Stimulated activated CD4-positive, alpha-beta T cell treated with anti-CD3 and anti-CD28 coated beads, Interleukin-12 subunit alpha, Interleukin-12 subunit beta, amount 100 ng/mL, for 48 hours (primary cell): ENCODE measurements around the gene NTM.

Experiments used
- DNase-seq, 3 donors: peaks; one replicate each; pipeline ENCODE4 v3.0.0-alpha.2; 2020; ENCODE audit warnings: low read depth in 2 of 3, low spot score in 1 of 3

The NTM gene

DNA sequence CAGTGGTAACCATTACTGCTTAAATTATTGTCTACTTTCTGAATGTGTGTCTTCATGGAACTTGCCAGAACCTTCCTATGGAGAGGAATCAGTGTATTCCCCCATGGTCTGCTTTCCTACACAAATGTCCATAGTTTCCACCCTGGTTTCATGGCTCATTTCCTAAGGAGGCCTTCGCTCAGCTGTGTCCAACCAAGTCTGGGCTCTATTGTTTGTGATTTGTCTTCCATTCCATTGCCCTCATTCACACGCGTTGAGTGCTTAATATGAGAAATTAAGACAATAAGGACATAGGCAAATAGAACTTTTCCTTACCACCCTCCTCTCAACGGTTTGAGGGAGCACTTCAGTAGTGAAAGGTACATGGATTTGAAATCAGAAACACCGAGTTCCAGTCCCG, 510.6 kb downstream of the NTM start:
- DNase-seq = no peak

DNA sequence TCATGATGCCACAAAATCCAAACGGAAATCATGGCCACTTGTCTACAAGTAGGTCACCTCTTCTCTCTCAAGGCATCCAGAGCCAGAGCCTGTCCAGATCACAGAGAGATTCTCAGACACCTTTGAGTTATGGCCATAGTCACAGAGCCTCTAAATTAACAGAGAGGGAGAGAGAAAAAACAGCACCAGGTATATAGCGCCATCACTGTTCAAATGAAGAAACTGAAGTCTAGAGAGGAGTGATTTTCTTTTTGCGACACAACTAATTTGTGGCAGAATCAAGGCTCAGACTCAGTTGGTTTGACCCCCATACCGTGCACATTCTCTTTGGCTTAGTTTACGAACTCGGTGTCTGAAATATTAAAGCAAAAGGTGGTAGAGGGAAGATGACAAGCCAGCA, 512.9 kb downstream of the NTM start:
- DNase-seq = no peak

DNA sequence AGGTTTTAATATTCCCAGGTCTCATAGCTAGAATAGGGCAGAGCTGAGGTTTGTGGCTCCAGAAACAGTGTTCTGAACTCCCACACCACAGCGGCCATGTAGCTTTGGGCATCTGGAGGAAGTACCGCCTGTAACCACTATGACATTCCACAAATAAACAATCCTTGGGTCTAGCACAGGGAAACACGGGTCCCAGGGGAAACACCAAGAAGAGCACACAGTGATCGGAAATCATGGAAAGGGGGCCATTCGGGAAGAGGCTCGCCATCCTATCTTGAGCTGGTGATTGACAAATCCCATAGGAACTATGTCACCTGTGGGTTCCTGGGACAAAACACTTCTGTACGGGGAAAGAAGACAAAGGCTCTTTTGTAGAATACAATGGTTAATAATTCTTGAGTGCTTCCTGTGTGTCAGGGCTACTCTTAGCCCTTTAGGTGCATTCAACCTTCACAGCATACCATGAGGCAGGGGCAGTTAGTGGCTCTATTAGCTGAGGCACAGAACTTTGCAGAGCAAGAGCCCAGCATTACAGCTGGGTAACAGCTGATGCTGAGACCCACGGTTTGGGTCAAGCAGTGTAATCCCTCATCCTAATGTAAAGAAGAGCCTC, 514.2 kb downstream of the NTM start:
- no peak for DNase-seq

DNA sequence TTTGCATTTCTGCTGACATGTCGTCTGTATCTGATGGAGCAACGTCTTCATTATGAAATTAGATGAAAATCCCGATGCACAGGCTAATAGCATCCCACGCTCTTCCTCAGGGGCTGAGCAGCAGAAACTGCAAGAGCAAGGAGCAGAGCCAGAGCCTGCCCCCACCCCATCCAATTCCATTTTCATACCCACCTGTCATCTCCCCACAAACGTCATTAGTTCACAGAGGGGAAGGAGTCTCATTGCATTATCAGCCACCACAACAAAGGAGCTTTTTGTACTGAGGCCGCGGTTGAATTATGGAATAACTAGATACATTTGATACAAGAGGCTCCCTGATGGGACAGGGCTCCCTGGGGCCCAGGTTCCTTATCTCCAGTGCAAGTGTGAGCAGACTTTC, 515.0 kb downstream of the NTM start:
- DNase-seq = no peak

DNA sequence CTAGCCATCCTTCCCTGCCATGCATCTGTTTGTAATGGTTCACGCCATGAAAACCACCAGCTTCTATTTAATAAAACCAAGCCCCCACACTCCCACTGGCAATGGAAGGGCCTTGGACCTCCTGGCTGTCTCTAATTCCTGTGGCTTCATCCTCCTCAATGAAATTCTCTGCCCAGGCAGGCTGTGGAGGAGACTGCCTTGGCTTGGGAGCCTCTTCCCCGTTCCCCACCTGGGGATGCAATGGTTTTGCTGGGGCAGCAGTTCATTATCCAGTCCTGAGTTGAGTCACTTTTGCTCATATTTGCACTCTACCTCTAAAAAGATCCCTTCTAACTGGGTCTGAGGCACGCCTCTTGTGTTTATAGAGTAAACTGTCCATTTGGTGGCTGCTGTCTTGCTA, 515.8 kb downstream of the NTM start:
- no peak for DNase-seq

DNA sequence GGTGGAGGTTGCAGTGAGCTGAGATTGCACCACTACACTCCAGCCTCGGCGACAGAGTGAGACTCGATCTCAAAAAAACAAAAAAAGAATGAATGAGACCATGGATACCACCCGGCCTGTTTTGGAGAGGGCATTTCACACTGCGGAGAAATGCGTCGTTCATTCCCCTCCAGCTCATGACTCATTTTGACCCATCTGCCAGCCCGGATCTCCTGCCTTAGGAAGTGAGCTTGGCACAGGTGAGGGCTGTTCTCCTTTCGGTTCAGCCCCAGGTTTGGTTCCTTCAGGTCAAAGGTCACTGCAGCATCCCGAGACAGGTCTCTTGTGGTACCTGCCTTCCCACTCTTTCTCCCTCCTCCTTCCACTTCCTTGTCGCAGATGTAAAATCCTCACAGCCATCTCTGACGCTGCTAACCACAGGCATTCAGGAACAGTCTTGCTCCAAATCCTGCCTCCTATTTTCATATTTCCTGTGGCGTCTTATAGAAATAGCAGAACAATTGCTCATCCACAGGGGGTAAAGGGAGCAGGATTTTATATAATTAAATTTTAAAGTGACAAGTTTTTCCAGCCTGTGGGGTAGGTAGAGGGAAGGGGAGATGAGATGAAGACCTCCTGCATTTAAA, 517.9 kb downstream of the NTM start:
- DNase-seq = no peak

DNA sequence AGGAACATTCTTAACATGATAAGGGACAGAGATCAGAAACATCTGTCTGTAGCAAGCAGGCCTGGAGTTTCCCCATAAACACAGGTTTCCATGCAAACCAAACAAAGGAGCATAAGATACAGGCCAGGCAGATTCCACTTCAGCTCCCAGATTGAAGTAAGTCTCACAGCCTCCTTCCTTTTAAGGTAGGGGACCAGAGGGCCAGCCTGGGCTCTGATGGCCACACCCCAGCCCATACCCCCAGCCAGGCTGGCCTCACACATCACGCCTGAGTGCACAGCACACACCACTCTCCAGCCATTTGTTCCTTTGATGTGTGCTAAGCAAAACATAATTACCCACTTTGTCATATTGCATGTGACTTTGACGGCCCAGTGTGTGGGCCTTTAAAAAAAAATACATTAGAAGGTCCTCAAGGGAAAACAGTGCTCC, 518.7 kb downstream of the NTM start:
- no peak for DNase-seq

DNA sequence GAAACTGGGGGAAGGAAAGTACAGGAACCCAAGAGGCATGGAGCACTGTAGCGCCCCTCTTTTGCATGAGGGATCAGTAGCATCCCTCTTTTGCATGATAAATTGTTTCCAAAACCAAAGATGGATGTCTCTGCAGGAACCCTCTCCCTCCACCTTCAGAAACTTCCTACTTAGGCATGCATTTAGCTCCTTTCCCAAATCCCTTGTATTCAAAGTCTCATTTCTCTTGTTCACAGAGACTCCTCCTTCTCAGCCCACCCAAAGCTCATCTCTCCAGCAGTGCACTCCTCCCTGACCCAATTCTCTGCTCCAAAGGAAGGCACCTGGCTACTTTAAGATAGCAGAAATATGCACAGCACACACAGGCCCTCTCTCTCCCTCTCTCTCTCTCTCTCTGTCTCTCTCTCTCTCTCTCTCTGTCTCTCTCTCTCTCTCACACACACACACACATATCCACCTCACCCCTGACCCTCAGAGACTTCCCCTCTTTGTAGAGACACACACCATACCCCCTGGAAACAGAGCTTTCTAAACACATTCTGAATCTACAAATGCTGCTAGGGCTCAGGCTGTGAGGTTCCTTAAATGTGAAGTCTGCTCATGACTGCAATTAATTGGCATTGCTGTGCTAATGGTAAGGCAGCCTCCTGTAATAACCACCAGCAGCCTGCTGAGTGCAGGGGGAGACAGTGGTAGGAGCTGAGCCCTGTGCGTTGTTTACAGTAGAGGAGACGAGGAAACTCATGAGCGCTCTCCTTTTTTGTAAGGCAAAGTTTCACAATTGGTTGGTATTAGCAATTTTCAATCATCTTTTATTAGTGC, 519.6 kb downstream of the NTM start:
- DNase-seq = no peak

DNA sequence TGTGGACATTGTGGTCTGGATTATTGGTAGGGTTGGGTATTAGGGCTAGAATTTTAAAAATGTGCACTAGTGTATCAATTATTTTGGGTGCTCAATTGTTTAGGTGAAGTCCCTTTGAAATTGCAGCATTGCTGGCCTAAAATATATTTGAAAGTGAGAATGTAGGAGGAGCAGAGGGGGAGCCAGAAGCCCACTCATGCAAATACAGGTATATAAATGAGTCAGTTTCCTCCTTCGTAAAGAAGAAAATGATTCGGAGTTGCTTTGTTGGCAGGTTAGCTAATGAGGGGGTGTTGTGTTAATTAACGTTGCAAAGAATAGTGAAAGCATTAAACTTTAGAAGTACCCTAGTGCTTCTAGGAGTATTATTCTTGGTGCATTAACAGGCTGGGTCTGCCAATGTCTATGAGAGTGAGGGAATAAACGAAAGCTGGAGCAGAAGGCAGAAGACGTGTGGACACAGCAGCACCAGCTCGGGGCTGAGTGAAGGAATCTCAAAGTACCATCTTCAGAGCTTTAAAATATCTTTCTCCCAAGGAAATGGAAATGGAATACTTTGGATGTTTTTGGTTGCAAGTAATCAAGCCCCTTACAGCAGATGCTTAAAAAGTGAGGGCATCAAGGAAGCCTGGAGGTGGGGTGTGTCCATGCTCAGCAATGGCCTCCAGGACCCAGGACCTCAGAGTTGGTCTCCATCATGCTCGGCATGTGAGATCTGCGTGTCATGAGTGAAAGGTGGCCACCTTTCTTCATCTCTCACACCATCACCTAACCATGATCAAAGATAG, 522.9 kb downstream of the NTM start:
- DNase-seq = no peak

DNA sequence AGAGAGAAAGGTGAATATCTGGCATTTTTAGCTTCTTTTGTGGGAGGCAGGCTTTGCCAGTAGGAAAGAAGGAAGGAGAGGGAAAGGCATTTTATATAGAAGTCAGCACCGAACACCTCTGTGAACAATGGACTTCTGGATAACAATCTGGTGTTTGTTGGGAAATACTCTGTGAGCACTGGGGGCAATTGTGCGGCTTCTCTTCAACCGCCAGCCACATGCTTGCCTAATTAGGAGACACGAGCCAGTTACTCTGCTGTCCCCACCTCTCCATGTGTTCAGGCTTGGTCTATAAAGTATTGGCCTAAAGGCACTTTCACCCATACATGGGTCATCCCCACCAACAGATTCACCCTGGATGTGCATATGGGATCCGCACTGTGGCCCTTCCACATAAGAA, 523.6 kb downstream of the NTM start:
- DNase-seq = no peak

DNA sequence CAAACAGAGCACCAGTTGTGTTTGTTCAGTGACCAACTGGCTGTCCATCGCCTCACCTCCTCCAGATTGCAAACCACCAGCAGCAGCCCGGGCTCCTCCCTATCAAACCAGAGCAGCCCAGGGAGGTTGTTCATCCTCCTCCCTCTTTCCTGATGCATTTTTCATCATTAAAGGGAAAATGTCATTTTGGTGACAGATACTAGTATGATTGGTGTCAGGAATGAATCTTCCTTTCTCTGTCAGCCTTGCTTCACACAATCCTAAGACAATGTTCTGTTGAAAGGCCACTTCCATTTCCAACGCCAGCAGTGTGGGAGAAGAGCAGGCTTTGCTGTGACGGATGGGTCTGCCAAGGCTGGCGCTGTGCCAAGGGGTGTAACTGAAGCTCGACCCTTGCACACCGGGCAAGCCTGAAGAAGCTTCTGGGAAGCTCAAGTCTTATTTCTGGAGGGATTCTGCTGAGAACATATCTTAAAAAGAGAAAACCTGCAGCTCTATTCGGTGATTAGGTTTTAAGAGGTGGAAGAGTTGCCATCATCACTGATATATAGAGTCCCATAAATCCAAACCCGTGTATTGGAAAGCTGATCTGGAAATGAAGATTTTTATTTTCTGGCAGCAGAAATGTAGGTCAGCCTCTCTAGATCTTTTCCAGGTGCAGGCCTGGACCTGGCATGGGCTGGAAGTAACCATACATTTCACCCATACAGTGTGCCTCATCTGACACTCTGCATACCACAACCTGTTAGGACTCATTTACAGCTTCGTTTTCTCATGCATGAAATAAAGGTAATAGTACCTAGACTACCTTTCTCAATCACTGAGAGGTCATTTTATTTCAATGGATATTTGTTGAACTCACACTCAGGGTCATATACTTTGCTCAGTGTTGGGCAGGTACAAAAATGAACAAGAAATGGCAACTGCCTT, 524.5 kb downstream of the NTM start:
- DNase-seq = no peak

DNA sequence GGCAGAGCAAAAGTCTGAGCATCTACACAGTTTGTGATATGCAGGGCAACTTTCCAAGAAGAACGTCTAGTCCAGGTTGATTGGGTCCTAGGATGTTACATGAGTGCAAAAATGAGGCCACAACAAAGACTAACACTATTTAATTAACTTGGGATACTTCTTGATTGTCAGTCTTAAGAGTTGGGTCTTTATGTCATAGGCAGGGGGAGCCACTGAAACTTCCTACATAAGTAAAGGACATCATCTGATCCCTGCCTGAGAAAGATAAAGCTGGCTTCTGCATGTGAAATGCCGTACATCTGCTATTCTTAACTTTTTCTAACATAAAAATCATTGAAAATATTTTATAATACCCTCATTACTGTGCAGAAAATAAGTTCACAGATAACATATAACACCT, 525.5 kb downstream of the NTM start:
- no peak for DNase-seq

DNA sequence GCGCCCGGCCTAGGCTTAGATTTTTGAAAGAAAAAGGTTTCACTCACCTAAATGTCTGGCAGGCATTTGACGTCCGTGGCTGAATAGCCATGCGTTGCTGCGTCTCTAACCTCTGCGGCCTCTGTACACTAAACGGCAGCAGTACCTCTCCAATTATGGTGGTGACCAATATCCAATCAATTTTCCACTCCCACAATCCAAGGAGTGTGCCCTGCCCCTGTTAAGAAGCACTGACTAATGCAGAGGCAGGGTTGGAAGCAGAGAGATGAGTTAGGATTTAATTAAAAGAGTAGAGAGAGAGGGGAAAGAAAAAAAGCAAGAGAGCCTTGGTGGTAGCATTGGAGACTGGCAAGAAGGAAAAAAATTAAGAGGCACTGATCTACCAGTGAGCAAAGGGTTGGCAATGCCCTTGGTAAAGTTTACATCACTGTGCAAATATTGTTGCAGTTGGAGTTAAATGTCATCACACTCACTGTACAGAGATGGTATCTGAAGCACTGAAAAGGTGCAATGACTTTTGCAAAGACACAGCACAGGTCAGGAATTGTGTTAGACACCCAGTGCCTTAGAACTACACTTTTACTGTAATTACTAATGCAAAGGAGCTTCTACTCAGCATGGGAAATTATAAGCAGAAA, 526.7 kb downstream of the NTM start:
- no peak for DNase-seq

DNA sequence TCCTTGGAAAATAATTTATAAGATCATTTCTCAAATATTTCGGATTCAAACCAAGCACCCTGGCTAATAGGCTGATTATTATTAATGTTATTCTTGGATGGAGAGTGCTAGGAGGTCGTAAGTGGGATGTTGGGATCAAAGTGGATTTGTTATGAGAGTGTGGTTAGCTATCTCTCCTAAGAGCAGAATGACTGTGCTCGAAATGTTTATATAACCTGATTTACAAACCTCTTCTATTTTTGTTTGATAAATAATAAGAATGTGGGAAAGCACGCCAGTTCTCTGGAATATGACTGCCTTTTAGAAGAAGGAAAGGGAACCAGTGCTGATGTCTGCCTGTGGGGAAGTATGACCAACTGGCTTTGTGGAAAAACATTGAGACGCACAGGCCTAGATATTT, 527.5 kb downstream of the NTM start:
- DNase-seq = no peak

DNA sequence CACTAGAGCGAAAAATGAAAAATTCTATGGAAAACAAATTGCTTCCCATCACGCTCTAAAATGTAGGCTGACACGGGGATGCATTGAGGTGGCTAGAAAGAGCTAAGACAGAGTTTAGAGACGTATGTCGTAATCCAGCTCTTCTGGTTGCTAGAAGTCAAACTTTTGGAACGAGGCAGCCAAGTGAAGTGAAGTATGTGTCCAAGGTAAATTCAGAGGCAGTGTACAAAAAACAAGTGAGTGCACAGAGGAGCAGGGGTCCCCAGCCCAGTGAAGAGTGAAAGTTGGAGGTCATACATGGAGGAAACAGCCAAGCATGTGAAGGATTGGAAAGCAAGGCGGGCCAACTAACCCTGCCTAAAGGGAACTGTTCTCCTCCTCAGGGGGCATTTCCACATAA, 528.5 kb downstream of the NTM start:
- no peak for DNase-seq

DNA sequence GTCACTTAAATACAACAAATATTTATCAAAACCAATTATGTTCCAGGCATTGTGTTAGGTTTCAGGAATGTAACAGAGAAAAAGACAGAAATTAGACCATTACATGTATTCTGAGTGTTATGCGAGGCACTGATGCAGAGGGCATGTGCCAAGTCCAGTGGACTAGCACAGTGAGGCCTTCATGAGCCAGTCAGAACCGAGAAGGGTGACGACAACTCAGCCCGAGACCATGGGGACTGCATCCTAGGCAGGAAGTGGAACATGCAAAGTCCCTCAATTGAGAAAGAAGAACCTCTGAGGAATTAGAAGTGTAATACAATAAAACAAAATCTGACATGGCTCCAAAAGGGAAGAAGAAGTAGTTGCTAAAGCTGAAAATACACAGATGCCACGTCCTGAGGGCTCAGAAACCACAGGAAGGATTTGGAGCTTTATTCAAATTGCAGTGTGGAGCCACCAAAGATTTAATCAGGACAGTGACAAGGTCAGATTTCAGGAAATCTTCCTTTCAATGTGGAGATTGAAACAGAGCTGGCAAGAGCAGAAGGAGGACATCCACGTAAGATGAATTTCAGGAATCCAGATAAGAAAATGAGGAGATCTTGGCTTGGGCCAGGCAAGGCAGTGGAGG, 529.6 kb downstream of the NTM start:
- DNase-seq = no peak

DNA sequence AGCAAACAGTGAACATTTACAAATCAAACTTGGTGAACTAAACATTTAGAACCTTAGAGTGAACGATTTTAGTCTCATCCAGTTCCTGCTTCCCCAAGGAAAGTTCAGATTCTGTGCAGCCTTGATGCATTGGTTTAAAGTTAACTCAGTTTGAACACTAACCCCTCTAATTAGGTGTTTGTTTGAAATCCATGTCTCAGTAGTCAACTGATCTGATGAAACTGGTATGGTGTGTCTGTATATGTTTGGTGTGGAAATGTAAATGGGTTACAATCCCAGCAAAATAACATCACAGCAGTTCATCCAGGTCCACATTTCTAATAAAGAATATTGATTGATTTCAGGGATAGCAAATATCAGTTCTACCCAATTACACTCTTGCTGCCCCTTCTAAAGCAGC, 532.0 kb downstream of the NTM start:
- no peak for DNase-seq

DNA sequence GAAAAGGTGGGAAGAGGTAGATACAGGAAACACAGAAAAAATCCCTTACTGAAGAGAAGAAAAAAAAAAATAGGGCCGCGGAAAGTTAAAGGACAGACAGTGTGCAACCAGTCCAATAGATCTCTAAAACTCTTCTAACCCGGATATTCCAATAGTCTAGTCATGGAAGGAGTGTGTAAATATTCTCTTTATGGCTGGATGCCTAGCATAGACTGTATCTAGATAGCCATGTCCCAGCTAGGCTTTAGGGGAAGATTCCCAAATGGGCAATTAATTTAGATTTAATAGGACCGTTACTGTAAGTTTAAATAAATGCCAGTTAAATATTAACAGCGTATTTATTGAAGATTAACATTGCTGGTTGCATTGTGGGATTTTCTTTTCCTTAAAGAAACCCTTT, 532.7 kb downstream of the NTM start:
- no peak for DNase-seq

DNA sequence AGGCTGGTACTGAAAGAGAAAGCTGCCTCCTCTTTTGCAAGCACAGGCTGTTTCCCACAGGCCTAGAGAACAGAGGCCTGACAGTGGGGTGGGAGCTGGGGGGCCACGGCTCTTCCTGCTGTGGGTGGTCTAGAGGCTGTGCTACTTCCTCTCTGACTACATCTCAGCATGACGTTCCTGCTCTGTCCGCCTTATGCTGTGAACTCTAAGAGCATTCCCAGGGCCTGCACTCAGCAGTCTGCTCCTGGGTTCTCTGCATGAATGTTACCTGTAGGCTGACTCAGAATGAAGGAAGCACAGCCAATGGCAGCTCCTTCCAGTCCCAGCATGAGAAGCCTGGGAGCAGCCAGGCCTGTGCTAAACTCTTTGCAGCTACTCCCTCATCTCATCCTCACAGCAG, 534.3 kb downstream of the NTM start:
- DNase-seq = no peak

DNA sequence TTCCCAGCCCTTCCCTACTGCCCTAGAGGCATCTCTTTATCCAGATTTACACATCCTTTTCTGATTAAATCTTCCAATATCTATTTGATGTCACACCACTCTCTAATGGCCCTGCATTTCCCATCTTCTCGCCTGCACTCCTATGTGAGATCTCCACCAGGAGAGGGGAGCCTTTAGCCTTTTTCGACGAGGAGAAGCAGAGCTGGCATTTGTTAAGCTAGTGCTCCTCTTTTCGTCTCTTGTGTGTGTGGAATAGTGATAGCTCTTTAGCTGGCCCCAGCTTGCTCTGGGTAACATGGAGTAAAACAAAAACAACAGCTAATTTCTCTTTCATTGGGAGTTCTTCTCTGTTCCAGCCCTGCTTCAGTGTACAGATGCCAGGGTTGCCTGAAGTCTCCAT, 536.5 kb downstream of the NTM start:
- DNase-seq = no peak
